ENCODE measurements around the gene MKRN2.
"Not testable (repeated sequence)": the region's sequence is repeated elsewhere in the genome, so short reads cannot be mapped to it uniquely, and the experiment has no call there.

MKRN2 gene

DNA sequence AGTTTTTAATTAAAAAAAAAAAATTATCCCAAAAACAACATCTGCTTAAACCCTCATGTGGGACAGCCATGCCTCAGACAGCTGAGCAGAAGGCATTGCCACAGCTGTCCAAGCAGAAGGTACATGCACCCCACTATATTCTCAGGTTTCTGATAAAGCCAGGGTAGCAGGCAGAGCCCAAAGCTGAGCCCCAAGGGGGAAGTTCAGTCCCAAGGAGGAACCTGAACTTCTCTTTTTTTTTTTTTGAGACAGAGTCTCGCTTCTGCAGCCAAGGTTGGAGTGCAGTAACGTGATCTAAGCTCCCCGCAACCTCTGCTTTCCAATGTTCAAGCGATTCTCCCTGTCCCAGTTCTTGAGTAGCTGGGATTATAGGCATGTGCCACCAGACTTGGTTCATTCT is 33.2 kb downstream of the MKRN2 start:
- no peak for DNase-seq

GRCh38 chr3:12591456-12591855 is 34.6 kb downstream of the MKRN2 start:
- no peak for DNase-seq

GRCh38 chr3:12591997-12592715 is 35.3 kb downstream of the MKRN2 start:
- DNase-seq: no peak

DNA sequence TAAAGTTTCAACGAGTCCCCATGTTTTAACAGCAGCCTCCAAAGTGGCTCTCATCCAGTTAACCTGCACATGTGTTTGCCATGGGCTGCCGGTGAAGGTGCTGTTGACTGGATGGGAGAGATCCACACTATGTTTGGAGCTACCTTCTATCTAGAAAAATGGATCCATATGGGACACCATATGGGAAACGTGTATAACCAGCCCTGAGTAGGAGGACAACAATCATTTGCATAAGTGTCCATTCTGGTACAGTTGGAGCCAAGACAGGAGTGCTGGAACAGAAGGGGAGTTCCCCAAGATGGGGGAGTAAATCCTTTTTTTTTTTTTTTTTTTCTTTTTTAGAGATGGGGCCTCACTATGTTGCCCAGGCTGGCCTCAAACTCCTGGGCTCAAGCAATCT is 36.6 kb downstream of the MKRN2 start:
- no peak for DNase-seq

GRCh38 chr3:12598890-12599289 is 42.0 kb downstream of the MKRN2 start:
- no peak for DNase-seq

GRCh38 chr3:12601072-12601471 is 44.2 kb downstream of the MKRN2 start:
- DNase-seq: no peak

- DNase-seq: no peak
Measured at GRCh38 chr3:12603969-12604368, 47.1 kb downstream of the MKRN2 start.

DNA sequence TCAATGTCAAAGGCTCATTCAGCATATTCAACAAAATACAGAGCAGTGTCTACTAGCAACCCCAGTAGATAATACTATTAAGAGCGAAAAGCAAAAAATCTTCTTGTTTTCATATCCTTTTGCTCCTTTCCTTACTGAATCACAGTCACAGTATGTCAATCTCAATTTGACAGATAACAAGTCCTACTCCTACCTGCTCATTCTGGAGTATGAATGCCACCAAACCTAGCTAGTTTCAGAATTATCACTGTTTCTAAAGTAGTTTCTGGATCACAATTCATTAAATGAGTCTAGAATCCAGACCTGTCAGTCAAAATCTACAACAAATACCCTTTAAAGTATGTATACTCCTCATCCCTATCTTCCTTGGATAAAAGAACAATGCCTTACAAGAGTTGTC is 51.5 kb downstream of the MKRN2 start:
- no peak for DNase-seq

GRCh38 chr3:12611117-12611516 is 54.2 kb downstream of the MKRN2 start:
- DNase-seq: no peak

DNA sequence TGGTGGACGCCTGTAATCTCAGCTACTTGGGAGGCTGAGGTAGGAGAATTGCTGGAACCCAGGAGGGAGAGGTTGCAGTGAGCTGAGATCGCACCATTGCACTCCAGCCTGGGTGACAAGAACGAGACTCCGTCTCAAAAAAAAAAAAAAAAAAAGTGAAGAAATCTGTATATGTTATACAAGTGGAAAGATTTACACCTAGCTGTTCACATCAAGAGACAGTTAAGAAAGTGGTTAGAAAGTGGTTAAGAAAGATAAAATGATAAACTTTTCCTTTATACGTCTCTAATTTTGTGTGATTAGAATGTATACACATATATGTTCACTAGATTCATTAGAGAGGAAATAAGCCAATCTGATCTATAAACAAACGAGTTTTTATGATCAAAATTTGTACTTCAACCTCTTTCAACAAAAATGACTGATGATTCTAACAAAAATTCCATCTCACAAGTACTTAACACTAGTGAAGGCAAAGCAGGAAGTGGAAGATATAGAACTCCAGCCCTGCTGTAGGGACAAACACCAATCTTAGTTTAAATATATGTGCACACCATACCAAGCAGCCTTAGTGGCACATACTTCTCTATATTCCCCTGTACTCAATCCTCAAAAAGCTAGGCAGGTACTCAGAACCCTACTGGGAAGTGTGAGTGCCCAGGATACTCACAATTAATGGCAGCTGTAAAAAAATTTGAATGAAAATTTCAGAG is 55.8 kb downstream of the MKRN2 start:
- DNase-seq: no peak

- no peak for DNase-seq
Measured at GRCh38 chr3:12613250-12613649, 56.4 kb downstream of the MKRN2 start.

GRCh38 chr3:12615266-12615665 is 58.4 kb downstream of the MKRN2 start:
- no peak for DNase-seq

DNA sequence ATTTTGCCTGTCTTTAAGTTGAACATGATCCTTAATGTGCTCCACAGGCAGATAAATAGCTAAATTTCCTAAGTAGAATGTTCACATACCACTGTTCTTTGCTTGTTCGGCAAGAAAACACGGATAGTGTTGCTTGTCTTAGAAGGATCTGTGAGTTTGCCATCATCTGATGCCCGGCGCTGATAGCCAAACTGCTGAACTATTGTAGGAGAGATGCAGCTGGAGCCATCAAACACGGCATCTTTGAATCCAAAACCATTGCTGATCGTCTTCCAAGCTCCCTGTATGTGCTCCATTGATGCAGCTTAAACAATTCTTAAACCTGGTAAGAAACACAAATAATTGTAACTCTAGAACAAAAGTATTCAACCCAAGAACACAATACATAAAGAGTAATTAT is 61.5 kb downstream of the MKRN2 start:
- no peak for DNase-seq

DNA sequence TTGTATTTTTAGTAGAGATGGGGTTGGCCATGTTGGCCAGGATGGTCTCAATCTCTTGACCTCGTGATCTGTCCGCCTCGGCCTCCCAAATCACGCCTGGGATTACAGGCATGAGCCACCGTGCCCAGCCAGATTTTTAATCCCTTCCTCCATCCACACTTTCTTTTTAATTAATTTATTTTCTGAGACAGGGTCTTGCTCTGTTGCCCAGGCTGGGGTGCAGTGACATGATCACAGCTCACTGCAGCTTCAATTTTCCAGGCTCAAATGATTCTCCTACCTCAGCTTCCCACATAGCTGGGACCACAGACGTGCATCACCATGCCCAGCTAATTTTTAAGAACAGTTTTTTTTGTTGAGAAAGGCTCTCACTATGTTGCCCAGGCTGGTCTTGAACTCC is 63.4 kb downstream of the MKRN2 start:
- DNase-seq: no peak

GRCh38 chr3:12620729-12621128 is 63.8 kb downstream of the MKRN2 start:
- no peak for DNase-seq

- no peak for DNase-seq
Measured at GRCh38 chr3:12622335-12622734, 65.4 kb downstream of the MKRN2 start.

DNA sequence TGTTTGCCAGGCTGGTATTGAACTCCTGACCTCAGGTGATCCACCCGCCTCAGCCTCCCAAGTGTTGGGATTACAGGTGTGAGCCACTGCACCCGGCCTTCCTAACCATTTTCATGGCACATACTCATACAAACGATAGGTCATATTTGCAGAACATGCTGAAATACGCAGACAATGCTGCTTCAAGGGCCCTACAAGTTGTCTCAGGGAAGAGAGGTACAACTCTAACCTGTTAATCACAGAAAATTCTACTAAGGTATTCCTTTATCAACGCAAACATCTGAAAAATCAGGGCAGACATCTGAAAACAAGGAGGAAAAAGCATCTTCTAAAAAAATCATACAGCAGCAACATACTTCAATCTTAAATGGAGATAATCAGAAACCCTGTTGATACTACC is 67.2 kb downstream of the MKRN2 start:
- DNase-seq: no peak

GRCh38 chr3:12624964-12625363 is 68.1 kb downstream of the MKRN2 start:
- DNase-seq: not testable (repeated sequence)

GRCh38 chr3:12627370-12627769 is 70.5 kb downstream of the MKRN2 start:
- DNase-seq: no peak

DNA sequence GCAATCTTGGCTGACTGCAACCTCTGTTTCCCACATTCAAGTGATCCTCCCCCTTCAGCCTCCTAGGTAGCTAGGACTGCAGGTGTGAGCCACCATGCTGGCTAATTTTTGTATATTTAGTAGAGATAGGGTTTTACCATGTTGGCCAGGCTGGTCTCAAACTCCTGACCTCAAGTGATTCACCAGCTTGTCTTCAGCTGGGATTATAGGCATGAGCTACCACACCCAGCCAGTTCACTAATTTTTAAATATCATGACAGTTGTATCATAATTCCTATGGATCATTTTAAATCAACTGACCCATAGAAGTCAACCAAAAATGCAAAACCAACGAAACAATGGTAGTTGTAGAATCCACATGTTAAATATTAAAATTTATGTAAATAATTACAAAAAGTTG is 71.9 kb downstream of the MKRN2 start:
- DNase-seq: no peak

GRCh38 chr3:12629560-12629959 is 72.7 kb downstream of the MKRN2 start:
- DNase-seq: no peak

DNA sequence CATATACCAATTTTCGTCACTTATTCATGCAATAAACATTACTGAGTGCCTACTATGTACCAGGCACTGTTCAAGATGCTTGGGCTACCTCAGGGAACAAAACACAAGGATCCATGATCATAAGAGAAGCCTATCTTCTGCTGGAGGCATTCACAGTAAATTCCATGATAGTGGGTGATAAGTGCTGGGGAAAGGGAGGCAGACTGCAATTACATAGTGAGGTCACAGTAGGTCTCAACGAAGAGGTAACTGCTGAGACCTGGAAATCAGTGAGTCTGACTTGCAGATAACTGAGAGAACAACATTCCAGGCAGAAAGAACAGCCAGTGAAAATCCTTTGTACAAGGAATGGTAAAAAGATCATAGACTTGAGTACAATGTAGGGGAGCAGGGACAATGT is 73.4 kb downstream of the MKRN2 start:
- DNase-seq: no peak

DNA sequence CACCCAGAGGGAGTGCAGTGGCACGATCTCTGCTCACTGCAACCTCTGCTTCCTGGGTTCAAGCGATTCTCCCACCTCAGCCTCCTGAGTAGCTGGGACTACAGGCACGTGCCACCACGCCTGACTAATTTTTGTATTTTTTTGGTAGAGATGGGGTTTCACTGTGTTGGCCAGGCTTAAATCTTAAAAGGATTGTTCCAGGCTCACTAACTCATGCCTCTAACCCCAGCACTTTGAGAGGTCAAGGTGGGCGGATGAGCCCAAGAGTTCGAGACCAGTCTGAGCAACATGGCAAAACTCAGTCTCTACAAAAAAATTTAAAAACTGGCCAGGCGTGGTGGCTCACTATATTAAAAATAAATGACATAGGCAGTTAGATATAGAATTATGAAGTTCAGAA is 74.0 kb downstream of the MKRN2 start:
- not testable (repeated sequence) for DNase-seq

DNA sequence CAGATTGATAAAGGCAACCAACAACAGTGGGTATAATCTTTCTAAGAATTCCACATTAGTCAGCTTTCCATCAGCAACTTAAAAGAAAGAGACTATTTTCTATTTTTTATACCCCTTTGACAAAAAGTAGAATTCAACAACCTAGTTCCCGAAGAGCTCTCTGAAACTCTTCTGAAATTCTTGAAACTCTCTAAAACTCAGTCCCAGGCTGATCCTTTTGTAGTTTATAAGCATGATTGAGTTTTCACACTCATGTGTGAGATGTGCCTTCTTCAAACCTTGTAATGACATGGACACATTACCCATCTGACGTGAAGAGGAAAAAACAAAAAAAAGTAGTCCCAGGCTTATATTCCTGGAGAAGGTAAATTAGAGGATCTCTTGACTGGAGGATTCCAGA is 75.6 kb downstream of the MKRN2 start:
- DNase-seq: no peak

DNA sequence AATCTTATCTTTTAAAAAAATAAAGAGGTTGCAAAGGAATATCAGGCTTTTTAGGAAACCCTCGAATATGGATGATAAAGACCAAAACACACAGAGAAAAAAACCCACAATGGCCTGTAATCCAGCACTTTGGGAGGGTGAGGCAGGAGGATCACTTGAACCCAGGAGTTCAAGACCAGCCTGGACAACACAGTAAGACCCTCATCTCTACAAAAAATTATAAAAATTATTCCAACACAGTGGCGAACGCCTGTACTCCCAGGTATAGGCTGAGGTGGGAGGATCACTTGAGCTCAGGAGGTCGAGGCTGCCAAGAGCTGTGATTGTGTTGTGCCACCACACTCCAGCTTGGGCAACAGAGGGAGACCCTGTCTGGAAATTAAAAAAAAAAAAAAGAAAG is 76.2 kb downstream of the MKRN2 start:
- no peak for DNase-seq
